Measurements from ENCODE around the gene PRSS58.

- TF ChIP-seq CTCF (IDR thresholded peaks at IDR 0.05) (no peak), EZH2 (IDR thresholded peaks at IDR 0.05; ENCODE audit: borderline replicate concordance, insufficient read depth, low read depth, low read length, poor library complexity, severe bottlenecking) (no peak)
These were observed 5.9 kb upstream of the PRSS58 start for GRCh38 chr7:142263598-142264380.

All from B cell (primary cell).